GM23338 (cell line): ENCODE results near the gene CADPS.

Experiments used
- CREB1 ChIP-seq: fragments of 250-450 bp; sonication (Bioruptor Pico); IDR thresholded peaks from 2 replicates; pipeline ENCODE4 v1.5.0; 2020; ENCODE audit warnings: low read depth, mild to moderate bottlenecking, moderate library complexity
- CTCF ChIP-seq, 2 experiments: fragments of 200-600 bp in 1 of 2; sonication (generic) in 1 of 2; conservative IDR thresholded peaks; 2 replicates each; pipeline versions ENCODE4 v1.5.1 to v1.6.1; 2016 to 2017; ENCODE audit warnings: antibody characterized with exemption in 2 of 2, low read depth in 2 of 2, mild to moderate bottlenecking in 2 of 2, moderate library complexity in 1 of 2
- EZH2 ChIP-seq: fragments of 200-600 bp; sonication (generic); IDR thresholded peaks from one replicate; pipeline ENCODE4 v1.8.0; 2017; ENCODE audit warnings: antibody characterized with exemption, mild to moderate bottlenecking, low read depth; ENCODE audit not compliant: unreplicated experiment
- EZH2phosphoT487 ChIP-seq: fragments of 200-600 bp; sonication (generic); IDR thresholded peaks from one replicate; pipeline ENCODE4 v1.8.1; 2018; ENCODE audit warnings: antibody characterized with exemption; ENCODE audit not compliant: unreplicated experiment
- JUNB ChIP-seq: IDR thresholded peaks from one replicate; pipeline ENCODE4 v1.6.1; 2016; ENCODE audit warnings: antibody characterized with exemption; ENCODE audit not compliant: unreplicated experiment
- NANOG ChIP-seq: IDR thresholded peaks from 2 replicates; pipeline ENCODE4 v1.6.1; 2016; ENCODE audit warnings: antibody characterized with exemption, borderline replicate concordance
- POLR2AphosphoS5 ChIP-seq: IDR thresholded peaks from 2 replicates; pipeline ENCODE4 v1.6.1; 2016; ENCODE audit warnings: antibody characterized with exemption, low read depth
- STAT1 ChIP-seq: IDR thresholded peaks from one replicate; pipeline ENCODE4 v1.6.1; 2016; ENCODE audit warnings: antibody characterized with exemption; ENCODE audit not compliant: unreplicated experiment
- ZNF114 ChIP-seq: fragments of 250-450 bp; sonication (Bioruptor Pico); IDR thresholded peaks from 2 replicates; pipeline ENCODE4 v1.5.0; 2020; ENCODE audit warnings: mild to moderate bottlenecking, moderate library complexity
- ZNF331 ChIP-seq: fragments of 250-450 bp; sonication (Bioruptor Pico); IDR thresholded peaks from 2 replicates; pipeline ENCODE4 v1.5.0; 2020; ENCODE audit warnings: low read depth, mild to moderate bottlenecking, moderate library complexity
- TF ChIP-seq, protein P1 (sequence below): IDR thresholded peaks from one replicate; pipeline ENCODE4 v1.6.1; 2018; ENCODE audit warnings: antibody characterized with exemption; ENCODE audit not compliant: unreplicated experiment

- TF ChIP-seq CTCF (conservative IDR thresholded peaks at IDR 0.05; ENCODE audit: low read depth in 2 of 2) (no peak), EZH2 (no peak), JUNB (no peak), POLR2AphosphoS5 (no peak), ZNF114 (CRISPR knock-in tag) (no peak), EZH2phosphoT487 (no peak), STAT1 (no peak), ZNF331 (CRISPR knock-in tag) (no peak), NANOG (no peak), CREB1 (CRISPR knock-in tag) (no peak)
- TF ChIP-seq, protein P1, sequence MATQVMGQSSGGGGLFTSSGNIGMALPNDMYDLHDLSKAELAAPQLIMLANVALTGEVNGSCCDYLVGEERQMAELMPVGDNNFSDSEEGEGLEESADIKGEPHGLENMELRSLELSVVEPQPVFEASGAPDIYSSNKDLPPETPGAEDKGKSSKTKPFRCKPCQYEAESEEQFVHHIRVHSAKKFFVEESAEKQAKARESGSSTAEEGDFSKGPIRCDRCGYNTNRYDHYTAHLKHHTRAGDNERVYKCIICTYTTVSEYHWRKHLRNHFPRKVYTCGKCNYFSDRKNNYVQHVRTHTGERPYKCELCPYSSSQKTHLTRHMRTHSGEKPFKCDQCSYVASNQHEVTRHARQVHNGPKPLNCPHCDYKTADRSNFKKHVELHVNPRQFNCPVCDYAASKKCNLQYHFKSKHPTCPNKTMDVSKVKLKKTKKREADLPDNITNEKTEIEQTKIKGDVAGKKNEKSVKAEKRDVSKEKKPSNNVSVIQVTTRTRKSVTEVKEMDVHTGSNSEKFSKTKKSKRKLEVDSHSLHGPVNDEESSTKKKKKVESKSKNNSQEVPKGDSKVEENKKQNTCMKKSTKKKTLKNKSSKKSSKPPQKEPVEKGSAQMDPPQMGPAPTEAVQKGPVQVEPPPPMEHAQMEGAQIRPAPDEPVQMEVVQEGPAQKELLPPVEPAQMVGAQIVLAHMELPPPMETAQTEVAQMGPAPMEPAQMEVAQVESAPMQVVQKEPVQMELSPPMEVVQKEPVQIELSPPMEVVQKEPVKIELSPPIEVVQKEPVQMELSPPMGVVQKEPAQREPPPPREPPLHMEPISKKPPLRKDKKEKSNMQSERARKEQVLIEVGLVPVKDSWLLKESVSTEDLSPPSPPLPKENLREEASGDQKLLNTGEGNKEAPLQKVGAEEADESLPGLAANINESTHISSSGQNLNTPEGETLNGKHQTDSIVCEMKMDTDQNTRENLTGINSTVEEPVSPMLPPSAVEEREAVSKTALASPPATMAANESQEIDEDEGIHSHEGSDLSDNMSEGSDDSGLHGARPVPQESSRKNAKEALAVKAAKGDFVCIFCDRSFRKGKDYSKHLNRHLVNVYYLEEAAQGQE = no peak
Observed at GRCh38 chr3:62415312-62415801, 459.9 kb downstream of the CADPS start.
